T-helper 17 cell (primary cell): ENCODE data around the gene ZCCHC13. TPM values are rescaled to one million over a fixed set of nuclear protein-coding genes. Genes with fewer than 3 reads are reported as not detected.
"Not testable (repeated sequence)": the region's sequence is repeated elsewhere in the genome, so short reads cannot be mapped to it uniquely, and the experiment has no call there.

Experiments used
- ATAC-seq: fragments of 150-1000 bp; cut with Tn5 transposase; 2 replicates; pipeline ENCODE4 v1.10.0; 2021; ENCODE audit warnings: mild to moderate bottlenecking, moderate library complexity
- DNase-seq, 3 donors: peaks; one replicate each; pipeline versions ENCODE4 v3.0.0 to v3.0.0-alpha.2; 2020 to 2021
- H3K9me3 ChIP-seq: one replicate; pipeline ENCODE4 v1.7.0; 2013; ENCODE audit warnings: low read length, mild to moderate bottlenecking; ENCODE audit not compliant: control insufficient read depth, poor library complexity, severe bottlenecking
- H3K27ac Mint-ChIP-seq: one replicate; pipeline ENCODE4 v1.8.0; 2022; ENCODE audit warnings: mild to moderate bottlenecking, moderate library complexity, mixed read lengths
- H3K27me3 Mint-ChIP-seq: one replicate; pipeline ENCODE4 v1.8.0; 2022; ENCODE audit warnings: mixed read lengths
- H3K36me3 Mint-ChIP-seq: one replicate; pipeline ENCODE4 v1.8.0; 2022; ENCODE audit warnings: low read depth, mixed read lengths
- H3K4me1 Mint-ChIP-seq: one replicate; pipeline ENCODE4 v1.8.0; 2022; ENCODE audit warnings: mild to moderate bottlenecking, mixed read lengths
- H3K4me3 Mint-ChIP-seq: one replicate; pipeline ENCODE4 v1.8.0; 2022; ENCODE audit warnings: mild to moderate bottlenecking, moderate library complexity, mixed read lengths
- total RNA-seq, 4 donors: library from RNA in 2 of 4; stranded (reverse) in 2 of 4; gene quantifications; one replicate each; pipeline ENCODE4 v1.2.3 and lab custom pipeline; 2022 to 2026

Gene ZCCHC13
- total RNA-seq, 2 donors from 2014 or later: not detected

DNA sequence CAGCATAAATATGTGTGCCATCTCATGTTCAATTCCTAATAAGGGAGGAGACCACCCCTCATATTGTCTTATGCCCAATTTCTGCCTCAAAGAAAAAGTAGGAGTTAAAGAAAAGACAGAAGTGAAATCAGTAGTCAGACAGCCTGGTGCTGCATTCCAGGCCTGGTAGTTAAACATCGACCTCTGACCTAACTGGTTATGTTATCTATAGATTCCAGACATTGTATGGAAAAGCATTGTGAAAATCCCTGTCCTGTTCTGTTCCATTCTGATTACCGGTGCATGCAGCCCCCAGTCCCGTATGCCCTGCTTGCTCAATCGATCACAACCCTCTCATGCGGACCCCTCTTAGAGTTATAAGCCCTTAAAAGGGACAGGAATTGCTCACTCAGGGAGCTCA, 38.2 kb downstream of the ZCCHC13 start:
- H3K27ac Mint-ChIP-seq: not testable (repeated sequence)

DNA sequence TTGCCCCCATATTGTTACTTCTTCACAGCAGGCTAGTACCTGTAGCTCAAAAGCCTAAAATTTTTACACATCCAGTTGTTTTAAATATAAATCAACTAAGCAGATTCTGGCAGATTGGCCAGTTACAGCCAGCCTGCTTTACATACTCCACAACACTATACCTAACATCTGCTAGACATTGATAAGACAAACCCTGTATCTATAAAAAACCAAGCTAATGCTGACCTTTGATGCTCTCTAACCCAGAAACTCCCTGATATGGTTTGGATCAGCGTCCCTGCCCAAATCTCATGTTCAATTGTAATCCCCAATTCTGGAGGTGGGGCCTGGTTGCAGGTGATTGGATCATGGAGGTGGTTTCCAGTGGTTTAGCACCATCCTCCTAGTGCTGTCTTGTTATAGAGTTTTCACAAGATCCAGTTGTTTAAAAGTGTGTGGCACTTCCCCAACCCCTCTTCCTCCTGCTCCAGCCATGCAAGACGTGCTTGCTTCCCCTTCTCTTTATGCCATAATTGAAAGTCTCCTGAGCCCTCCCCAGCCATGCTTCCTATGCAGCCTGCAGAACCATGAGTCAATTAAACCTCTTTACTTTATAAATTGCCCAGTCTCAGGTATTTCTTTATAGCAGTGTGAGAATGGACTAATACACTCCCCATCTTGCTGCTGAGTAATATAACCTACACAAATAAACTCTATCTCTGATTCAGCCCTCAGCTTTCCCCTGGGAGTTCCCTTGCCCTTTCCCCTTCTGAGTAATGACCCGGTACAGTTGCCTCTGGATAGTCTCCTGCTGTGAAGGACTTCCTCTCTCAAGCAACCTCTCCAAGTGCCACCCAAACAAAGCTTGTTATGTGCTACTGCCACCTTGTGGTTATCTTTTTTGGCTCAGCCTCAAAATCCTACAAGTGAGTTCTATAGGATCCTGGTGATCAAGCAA, 39.6 kb downstream of the ZCCHC13 start:
- no peak overlapping the region for H3K27ac Mint-ChIP-seq
- H3K9me3 ChIP-seq: no peaks in the 10 kb centered on the region
- peak in 1 of 3 donors; percentile 9 for DNase-seq
- H3K36me3 Mint-ChIP-seq: peaks cover 3% of the 10 kb centered on the region
- peaks cover 3% of the 10 kb centered on the region for H3K4me1 Mint-ChIP-seq
- H3K4me3 Mint-ChIP-seq: peak overlapping the region; percentile 60
- ATAC-seq: peak; percentile 50
- H3K27me3 Mint-ChIP-seq: no peaks in the 10 kb centered on the region

More for the DNA sequence above, 38.2 kb downstream of the ZCCHC13 start:
- H3K9me3 ChIP-seq, H3K4me1 Mint-ChIP-seq, ATAC-seq, H3K4me3 Mint-ChIP-seq, DNase-seq, H3K27me3 Mint-ChIP-seq, H3K36me3 Mint-ChIP-seq: not testable (repeated sequence)

DNA sequence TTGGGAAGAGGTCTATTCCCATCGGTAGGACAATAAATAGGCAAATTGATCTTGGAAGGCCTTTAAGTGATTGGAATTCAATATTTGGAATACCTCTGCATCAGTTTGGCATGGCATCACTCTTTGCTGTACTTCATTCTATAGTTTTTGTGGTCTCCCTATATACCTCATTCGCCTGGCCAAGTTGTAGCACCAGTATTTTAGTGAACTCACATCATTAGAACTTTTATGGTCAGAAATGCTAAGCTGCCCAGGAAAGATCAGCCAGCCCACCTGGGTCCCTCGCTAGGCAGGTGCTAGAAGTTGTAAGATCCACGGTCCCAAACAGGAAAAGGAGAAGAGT, 40.3 kb downstream of the ZCCHC13 start:
- H3K27ac Mint-ChIP-seq: no peak overlapping the region
- H3K4me1 Mint-ChIP-seq: peaks cover 3% of the 10 kb centered on the region
- no peaks in the 10 kb centered on the region for H3K27me3 Mint-ChIP-seq
- H3K36me3 Mint-ChIP-seq: peaks cover 3% of the 10 kb centered on the region
- H3K9me3 ChIP-seq: no peaks in the 10 kb centered on the region
- no peak overlapping the region for H3K4me3 Mint-ChIP-seq
- DNase-seq: no peak
- no peak for ATAC-seq

DNA sequence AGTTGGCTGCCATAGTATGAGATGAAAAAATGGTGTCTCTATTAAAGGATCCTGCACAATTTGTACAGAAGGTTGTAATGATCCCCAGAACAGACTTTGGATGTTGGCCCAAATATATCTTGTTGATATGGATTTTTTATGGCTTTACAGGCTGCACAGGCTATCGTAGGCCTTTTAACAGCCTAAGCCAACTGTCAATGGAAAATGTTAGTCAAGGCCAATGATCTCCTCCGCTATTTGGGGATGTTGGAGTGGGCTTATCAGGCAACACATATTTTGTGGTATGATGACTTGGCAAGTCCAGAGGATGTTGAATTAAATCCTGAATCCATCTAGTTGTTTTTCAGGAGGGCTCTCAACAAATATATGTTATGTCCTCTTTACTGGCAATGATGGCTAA, 42.1 kb downstream of the ZCCHC13 start:
- peaks cover 3% of the 10 kb centered on the region for H3K4me1 Mint-ChIP-seq
- DNase-seq: no peak
- no peaks in the 10 kb centered on the region for H3K27me3 Mint-ChIP-seq
- H3K36me3 Mint-ChIP-seq: no peaks in the 10 kb centered on the region
- H3K27ac Mint-ChIP-seq: no peak overlapping the region
- no peak overlapping the region for H3K4me3 Mint-ChIP-seq
- no peak for ATAC-seq
- H3K9me3 ChIP-seq: no peaks in the 10 kb centered on the region

DNA sequence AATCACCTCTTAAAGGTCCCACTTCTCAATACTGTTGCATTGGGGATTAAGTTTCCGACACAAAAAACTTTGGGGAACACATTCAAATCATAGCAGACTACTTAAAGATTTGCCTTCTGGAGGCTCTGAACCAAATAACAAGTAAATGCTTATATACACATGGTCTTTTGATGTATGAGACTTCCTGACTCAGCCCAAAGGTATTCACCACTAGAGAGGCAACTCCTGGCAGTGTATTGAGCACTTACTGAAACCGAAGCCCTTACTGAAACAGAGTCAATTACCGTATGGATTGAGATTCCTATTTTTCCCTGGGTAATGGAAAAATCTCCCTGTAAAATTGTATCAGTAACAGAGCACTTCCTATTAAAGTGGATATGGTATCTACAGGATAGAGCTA, 45.4 kb downstream of the ZCCHC13 start:
- DNase-seq: no peak
- H3K9me3 ChIP-seq: no peaks in the 10 kb centered on the region
- peaks cover 5% of the 10 kb centered on the region for H3K4me1 Mint-ChIP-seq
- H3K27me3 Mint-ChIP-seq: no peaks in the 10 kb centered on the region
- no peak for ATAC-seq
- H3K4me3 Mint-ChIP-seq: no peak overlapping the region
- no peaks in the 10 kb centered on the region for H3K36me3 Mint-ChIP-seq
- no peak overlapping the region for H3K27ac Mint-ChIP-seq

DNA sequence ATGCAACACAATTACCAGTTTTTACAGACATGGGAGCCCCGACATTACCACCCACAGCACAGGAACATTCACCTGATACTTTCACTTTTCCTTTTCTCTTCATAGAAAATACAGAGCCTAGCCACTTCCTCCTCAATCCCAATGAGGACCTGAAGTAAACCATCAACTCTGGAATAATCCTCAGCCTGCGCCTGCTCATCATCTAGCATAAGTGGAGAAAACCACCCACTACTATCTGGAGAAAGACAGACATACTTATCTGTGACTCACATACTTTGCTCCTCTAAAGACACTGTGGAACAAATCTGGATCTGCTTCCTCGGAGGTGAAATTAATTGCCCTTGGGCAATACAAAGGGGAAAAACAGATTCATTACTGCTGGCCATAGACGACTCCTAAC, 47.8 kb downstream of the ZCCHC13 start:
- Mint-ChIP-seq H3K27me3 (no peaks in the 10 kb centered on the region), H3K27ac (no peak overlapping the region), H3K4me3 (peak overlapping the region; percentile 59), H3K36me3 (no peaks in the 10 kb centered on the region), H3K4me1 (peaks cover 5% of the 10 kb centered on the region)
- no peak for ATAC-seq
- no peak for DNase-seq
- H3K9me3 ChIP-seq: no peaks in the 10 kb centered on the region

DNA sequence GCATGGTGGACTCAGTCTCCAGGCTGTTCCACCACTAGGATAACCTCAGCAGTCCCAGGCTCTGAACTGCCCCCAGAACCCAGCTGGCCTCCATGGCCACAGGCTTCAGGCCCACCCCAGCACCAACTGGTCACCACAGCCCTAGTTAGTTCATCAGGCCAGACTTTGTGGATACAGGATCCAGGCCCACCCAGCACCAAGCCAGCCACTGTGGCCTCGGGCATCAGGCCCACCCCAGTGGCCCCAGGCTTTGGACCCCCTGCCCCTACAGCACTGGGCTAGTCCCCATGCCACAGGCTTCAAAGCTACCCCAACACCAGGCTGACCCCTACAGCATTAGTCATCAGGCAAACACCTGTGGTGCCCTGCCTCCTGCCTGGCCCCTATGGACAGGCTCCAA, 50.0 kb downstream of the ZCCHC13 start:
- Mint-ChIP-seq H3K27ac (no peak overlapping the region), H3K4me1 (peaks cover 5% of the 10 kb centered on the region), H3K4me3 (no peak overlapping the region), H3K27me3 (peaks cover 5% of the 10 kb centered on the region), H3K36me3 (no peaks in the 10 kb centered on the region)
- no peaks in the 10 kb centered on the region for H3K9me3 ChIP-seq
- ATAC-seq (no peak), DNase-seq (no peak)

Other genes starting within 250 kb of the ZCCHC13 start
- under 1 TPM; 0.10 to 0.12 TPM for gene SLC16A2, start 117.3 kb downstream of the ZCCHC13 start, total RNA-seq